ENCODE results near the gene HMX2. TPM values are rescaled to one million over a fixed set of nuclear protein-coding genes. Genes with fewer than 3 reads are reported as not detected.

Gene HMX2
- total RNA-seq, 1 donor: not detected

- H3K4me3 ChIP-seq (ENCODE audit: insufficient read depth, low read length): no peak overlapping the region
- H3K79me2 ChIP-seq (ENCODE audit: insufficient read depth, low read length): no peaks in the 10 kb centered on the region
- no peaks in the 10 kb centered on the region for H3K36me3 ChIP-seq (ENCODE audit: insufficient read depth, low read length)
- H3K4me2 ChIP-seq (ENCODE audit: insufficient read depth, low read length): no peak overlapping the region
- H3K4me1 ChIP-seq (ENCODE audit: insufficient read depth, low read length): no peaks in the 10 kb centered on the region
- TF ChIP-seq CTCF (IDR thresholded peaks at IDR 0.05; ENCODE audit: extremely low read depth, low read depth, low read length): peak; percentile 11
- no peaks in the 10 kb centered on the region for H3K9me3 ChIP-seq (ENCODE audit: low read depth, low read length)
- H3K27ac ChIP-seq (ENCODE audit: low read depth, low read length): no peak overlapping the region
- H3K27me3 ChIP-seq (ENCODE audit: insufficient read depth, low read length): peaks cover 99% of the 10 kb centered on the region
- H2AFZ ChIP-seq (ENCODE audit: low read length): no peak overlapping the region
- peak; percentile 93 for DNase-seq (ENCODE audit: insufficient read length, low spot score, missing footprints)
- no peaks in the 10 kb centered on the region for H4K20me1 ChIP-seq (ENCODE audit: insufficient read depth, low read length)
These were observed 3.0 kb upstream of the HMX2 start for GRCh38 chr10:123144697-123145541.

GRCh38 chr10:123145542-123146012 lies 2.4 kb upstream of the HMX2 start:
- no peak overlapping the region for H3K27ac ChIP-seq (ENCODE audit: low read depth, low read length)
- H3K9me3 ChIP-seq (ENCODE audit: low read depth, low read length): no peaks in the 10 kb centered on the region
- no peak overlapping the region for H3K4me3 ChIP-seq (ENCODE audit: insufficient read depth, low read length)
- H3K27me3 ChIP-seq (ENCODE audit: insufficient read depth, low read length): peaks cover 99% of the 10 kb centered on the region
- H2AFZ ChIP-seq (ENCODE audit: low read length): no peak overlapping the region
- H3K4me2 ChIP-seq (ENCODE audit: insufficient read depth, low read length): no peak overlapping the region
- no peak for TF ChIP-seq CTCF (IDR thresholded peaks at IDR 0.05; ENCODE audit: extremely low read depth, low read depth, low read length)
- no peaks in the 10 kb centered on the region for H3K36me3 ChIP-seq (ENCODE audit: insufficient read depth, low read length)
- H3K79me2 ChIP-seq (ENCODE audit: insufficient read depth, low read length): no peaks in the 10 kb centered on the region
- H4K20me1 ChIP-seq (ENCODE audit: insufficient read depth, low read length): no peaks in the 10 kb centered on the region
- H3K4me1 ChIP-seq (ENCODE audit: insufficient read depth, low read length): no peaks in the 10 kb centered on the region
- DNase-seq (ENCODE audit: insufficient read length, low spot score, missing footprints): no peak

GRCh38 chr10:123146013-123146893 lies 1.7 kb upstream of the HMX2 start:
- H3K27me3 ChIP-seq (ENCODE audit: insufficient read depth, low read length): peaks cover 99% of the 10 kb centered on the region
- no peaks in the 10 kb centered on the region for H3K4me1 ChIP-seq (ENCODE audit: insufficient read depth, low read length)
- H4K20me1 ChIP-seq (ENCODE audit: insufficient read depth, low read length): no peaks in the 10 kb centered on the region
- H3K36me3 ChIP-seq (ENCODE audit: insufficient read depth, low read length): no peaks in the 10 kb centered on the region
- H3K79me2 ChIP-seq (ENCODE audit: insufficient read depth, low read length): no peaks in the 10 kb centered on the region
- TF ChIP-seq CTCF (IDR thresholded peaks at IDR 0.05; ENCODE audit: extremely low read depth, low read depth, low read length): no peak
- no peaks in the 10 kb centered on the region for H3K9me3 ChIP-seq (ENCODE audit: low read depth, low read length)
- H2AFZ ChIP-seq (ENCODE audit: low read length): no peak overlapping the region
- DNase-seq (ENCODE audit: insufficient read length, low spot score, missing footprints): peak; percentile 80
- H3K4me2 ChIP-seq (ENCODE audit: insufficient read depth, low read length): no peak overlapping the region
- H3K27ac ChIP-seq (ENCODE audit: low read depth, low read length): no peak overlapping the region
- no peak overlapping the region for H3K4me3 ChIP-seq (ENCODE audit: insufficient read depth, low read length)
